ENCODE data around the gene KCTD18.

DNA sequence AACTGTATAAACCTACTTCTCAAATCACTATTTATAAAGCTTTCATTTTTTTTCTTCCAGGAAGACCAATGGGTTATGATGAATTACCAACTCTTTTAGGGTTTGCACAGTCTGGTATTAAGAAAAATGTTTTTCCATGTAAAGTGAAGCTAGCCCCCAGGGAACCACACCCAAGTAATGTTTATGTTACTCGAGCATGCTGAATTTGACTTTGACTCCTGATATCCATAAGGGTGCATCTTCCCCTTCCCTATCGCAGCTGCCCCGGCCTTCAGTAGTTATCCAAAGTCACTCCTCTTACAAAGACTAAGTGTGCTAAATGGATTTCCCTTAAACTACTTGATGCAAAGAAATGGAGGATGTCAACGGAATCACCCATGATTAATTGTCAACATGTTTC lies 21.7 kb downstream of the KCTD18 start:
- TF ChIP-seq YY1 (IDR thresholded peaks at IDR 0.05; ENCODE audit: low read depth): no peak
- no peak for TF ChIP-seq TAF1 (IDR thresholded peaks at IDR 0.05; ENCODE audit: low read depth)
- no peak for TF ChIP-seq NFIC (IDR thresholded peaks at IDR 0.05)
- TF ChIP-seq, protein P1, sequence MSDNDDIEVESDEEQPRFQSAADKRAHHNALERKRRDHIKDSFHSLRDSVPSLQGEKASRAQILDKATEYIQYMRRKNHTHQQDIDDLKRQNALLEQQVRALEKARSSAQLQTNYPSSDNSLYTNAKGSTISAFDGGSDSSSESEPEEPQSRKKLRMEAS (IDR thresholded peaks at IDR 0.05): no peak
- TF ChIP-seq CREB1 (IDR thresholded peaks at IDR 0.05; ENCODE audit: low read depth): no peak
- TF ChIP-seq EP300 (IDR thresholded peaks at IDR 0.05; ENCODE audit: borderline replicate concordance): no peak
- TF ChIP-seq TCF12 (IDR thresholded peaks at IDR 0.05; ENCODE audit: low read depth): no peak
- no peak for TF ChIP-seq CEBPB (IDR thresholded peaks at IDR 0.05)
- TF ChIP-seq FOXM1 (IDR thresholded peaks at IDR 0.05; ENCODE audit: borderline replicate concordance, low read depth): no peak
- TF ChIP-seq TEAD4 (IDR thresholded peaks at IDR 0.05): no peak
- TF ChIP-seq REST (IDR thresholded peaks at IDR 0.05; ENCODE audit: low read depth): no peak

Data from Ishikawa (cell line).